Activated CD8-positive, alpha-beta memory T cell treated with anti-CD3 and anti-CD28 coated beads, Interleukin-2, amount 50 U/mL, for 24 hours (primary cell): ENCODE measurements around the gene RAF1.
"Not testable (repeated sequence)": the region's sequence is repeated elsewhere in the genome, so short reads cannot be mapped to it uniquely, and the experiment has no call there.

Experiments used
- DNase-seq: peaks from one replicate; pipeline ENCODE4 v3.0.0-alpha.2; 2020; ENCODE audit errors: extremely low read depth

RAF1 gene

GRCh38 chr3:12677616-12678015 lies 13.7 kb upstream of the RAF1 start:
- DNase-seq: no peak

- no peak for DNase-seq
Measured at GRCh38 chr3:12675115-12675810, 11.3 kb upstream of the RAF1 start.

DNA sequence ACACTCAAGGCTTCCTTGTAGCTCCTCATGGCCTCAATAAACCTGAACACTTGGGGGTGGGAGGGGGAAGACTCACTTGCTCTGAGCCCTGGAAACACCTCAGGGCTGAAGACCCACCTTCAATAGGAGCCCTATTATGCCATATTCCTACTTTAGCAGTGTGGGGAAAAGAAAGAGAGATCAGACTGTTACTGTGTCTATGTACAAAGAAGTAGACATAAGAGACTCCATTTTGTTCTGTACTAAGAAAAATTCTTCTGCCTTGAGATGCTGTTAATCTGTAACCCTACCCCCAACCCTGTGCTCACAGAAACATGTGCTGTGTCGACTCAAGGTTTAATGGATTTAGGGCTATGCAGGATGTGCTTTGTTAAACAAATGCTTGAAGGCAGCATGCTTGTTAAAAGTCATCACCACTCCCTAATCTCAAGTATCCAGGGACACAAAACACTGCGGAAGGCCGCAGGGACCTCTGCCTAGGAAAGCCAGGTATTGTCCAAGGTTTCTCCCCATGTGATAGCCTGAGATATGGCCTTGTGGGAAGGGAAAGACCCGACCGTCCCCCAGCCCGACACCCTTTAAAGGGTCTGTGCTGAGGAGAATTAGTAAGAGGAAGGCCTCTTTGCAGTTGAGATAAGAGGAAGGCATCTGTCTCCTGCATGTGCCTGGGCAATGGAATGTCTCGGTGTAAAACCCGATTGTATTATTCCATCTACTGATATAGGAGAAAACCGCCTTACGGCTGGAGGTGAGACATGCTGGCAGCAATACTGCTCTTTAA lies 10.2 kb upstream of the RAF1 start:
- not testable (repeated sequence) for DNase-seq

DNA sequence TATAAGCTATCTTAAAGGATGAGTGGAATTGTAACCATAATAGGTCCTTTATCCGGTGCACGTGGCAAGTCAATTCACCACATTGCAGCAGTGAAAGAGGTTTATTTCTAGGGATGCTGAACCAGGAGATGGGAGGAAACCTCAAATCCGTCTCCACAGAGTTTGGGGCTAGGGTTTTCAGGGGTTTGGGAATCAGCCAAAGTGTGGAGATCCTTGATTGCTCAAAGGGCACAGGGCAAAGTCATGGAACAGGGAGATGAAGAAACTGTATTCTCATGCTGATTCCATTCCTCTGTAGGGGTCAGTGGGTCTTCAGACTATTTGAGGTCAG lies 7.2 kb upstream of the RAF1 start:
- DNase-seq: no peak

DNA sequence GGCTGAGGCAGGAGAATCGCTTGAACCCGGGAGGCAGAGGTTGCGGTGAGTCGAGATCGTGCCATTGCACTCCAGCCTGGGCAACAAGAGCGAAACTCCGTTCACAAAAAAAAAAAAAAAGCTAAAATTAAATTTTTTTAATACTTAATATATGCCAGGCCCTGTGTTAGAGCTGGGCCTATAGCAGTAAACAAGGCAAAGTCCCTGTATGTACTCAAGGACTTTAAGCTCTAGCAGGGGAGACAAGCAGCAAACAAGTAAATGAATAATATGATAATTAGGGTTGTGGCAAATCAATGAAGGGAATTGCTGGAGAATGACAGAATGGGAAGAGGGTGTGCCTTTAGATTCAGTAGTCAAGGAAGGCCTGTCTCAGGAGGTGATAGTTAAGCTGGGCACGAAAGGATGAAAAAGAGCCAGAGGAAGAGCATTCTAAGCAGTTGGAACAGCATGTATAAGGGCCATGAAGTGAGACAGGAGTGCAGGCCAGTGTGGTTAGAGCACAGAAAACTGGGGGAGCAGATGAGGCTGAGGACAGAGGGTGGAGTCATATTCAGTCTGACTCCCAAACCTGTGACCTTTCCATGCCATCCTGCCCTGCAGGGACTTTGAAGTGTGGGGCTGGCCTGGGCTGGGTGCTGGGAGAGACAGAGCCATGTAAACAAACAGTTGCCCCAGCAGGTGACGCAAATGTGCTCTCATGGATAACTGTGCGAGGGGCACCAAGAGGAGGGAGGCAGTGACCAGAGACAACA lies 6.6 kb upstream of the RAF1 start:
- no peak for DNase-seq

GRCh38 chr3:12663401-12663935 lies 449 bp downstream of the RAF1 start:
- DNase-seq: no peak

- no peak for DNase-seq
Measured at GRCh38 chr3:12662593-12663400, 1.1 kb downstream of the RAF1 start.

DNA sequence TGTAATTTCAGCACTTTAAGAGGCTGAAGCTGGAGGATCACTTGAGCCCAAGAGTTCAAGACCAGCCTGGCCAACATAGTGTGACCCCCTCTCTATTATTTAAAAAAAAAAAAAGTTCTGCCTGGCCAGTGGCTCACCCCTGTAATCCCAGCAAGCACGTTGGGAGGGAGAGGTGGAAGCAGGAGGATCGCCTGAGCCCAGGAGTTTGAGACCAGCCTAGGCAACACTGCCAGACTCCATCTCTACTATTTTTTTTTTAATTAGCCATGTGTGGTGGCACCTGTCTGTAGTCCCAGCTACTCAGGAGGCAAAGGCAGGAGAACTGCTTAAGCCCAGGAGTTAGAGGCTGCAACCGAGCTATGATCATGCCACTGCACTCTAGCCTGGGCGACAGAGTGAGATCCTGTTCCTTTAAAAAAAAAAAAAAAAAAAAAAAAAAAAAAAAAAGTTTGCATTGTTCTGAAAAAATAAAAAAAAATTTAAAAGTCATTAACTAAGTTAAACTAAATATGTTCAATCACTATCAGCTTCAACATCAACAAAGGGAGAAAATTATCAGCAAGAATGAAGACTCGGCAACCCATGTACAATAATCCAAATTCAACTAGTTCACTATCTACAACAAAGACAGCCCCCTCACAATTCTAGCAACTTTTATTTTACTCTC lies 1.9 kb downstream of the RAF1 start:
- DNase-seq: no peak

DNA sequence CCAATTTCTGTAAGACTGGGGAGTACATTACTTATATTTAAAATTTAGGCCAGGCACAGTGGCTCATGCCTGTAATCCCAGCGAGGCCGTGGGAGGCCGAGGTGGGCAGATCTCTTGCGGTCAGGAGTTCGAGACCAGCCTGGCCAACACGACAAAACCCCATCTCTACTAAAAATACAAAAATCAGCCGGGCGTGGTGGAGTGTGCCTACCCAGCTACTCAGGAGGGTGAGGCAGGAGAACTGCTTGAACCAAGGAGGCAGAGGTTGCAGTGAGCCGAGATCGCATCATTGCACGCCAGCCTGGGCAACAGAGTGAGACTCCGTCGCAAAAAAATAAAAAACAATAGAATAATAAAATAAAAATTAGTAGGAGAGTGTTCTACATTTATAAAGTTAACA lies 2.5 kb downstream of the RAF1 start:
- not testable (repeated sequence) for DNase-seq

- no peak for DNase-seq
Measured at GRCh38 chr3:12660196-12660595, 3.7 kb downstream of the RAF1 start.

- DNase-seq: no peak
Measured at GRCh38 chr3:12659316-12660015, 4.5 kb downstream of the RAF1 start.

- no peak for DNase-seq
Measured at GRCh38 chr3:12658593-12659058, 5.3 kb downstream of the RAF1 start.

GRCh38 chr3:12656850-12657249 lies 7.1 kb downstream of the RAF1 start:
- no peak for DNase-seq

- DNase-seq: no peak
Measured at GRCh38 chr3:12656193-12656592, 7.7 kb downstream of the RAF1 start.

- DNase-seq: no peak
Measured at GRCh38 chr3:12655701-12656100, 8.2 kb downstream of the RAF1 start.

GRCh38 chr3:12653747-12654146 lies 10.2 kb downstream of the RAF1 start:
- no peak for DNase-seq

GRCh38 chr3:12648384-12648959 lies 15.4 kb downstream of the RAF1 start:
- DNase-seq: no peak

GRCh38 chr3:12644331-12644937 lies 19.5 kb downstream of the RAF1 start:
- DNase-seq: no peak

- no peak for DNase-seq
Measured at GRCh38 chr3:12643724-12644123, 20.2 kb downstream of the RAF1 start.

DNA sequence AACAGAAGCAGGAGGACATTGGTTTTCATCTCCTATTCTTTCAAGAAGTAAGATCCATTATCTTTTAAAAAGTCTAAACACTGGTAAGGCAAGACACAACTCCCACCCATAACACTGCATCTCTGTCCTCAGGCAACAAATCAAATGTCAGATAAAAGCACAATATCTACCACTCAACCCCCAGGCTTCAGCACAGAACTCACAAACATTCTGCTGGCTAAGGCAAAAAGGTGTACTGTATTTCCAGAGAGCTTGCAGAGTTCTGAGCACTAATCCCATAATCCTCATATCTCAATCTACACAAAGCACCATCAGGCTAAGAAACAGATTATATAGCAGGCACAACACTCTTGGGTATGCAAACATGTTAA lies 20.9 kb downstream of the RAF1 start:
- no peak for DNase-seq
